Measurements from ENCODE around the gene INAFM1.
"Not testable (repeated sequence)": the region's sequence is repeated elsewhere in the genome, so short reads cannot be mapped to it uniquely, and the experiment has no call there.

The INAFM1 gene

DNA sequence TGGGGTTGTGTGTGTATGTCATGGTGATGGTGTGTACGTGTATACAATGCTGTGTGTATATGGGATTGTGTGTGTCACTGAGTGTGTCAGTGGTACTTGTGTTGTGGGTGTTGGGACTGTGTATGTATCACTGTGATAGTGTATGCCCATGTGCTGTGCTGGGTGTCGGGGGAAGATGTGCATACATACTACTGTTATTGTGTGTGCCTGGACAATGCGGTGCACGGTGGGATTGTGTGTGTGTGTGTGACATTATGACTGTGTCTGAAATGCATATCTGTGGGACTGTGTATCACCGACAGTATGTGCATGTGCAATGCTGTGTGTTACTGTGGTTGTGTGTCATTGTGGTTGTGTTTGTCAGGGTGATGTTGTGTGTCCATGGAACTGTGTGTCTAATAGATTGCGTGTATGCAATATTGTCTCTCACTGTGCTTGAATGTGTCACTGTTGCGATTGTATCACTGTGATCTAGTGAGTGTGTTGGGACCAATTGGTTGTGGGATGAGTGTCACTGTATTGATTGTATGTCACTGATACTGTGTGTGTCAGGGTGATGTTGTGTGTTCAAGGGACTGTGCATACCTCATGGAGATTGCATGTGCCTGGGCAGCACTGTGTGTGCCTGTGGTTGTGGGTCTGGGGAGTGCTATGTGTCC lies 32.6 kb upstream of the INAFM1 start:
- no peak for FAIRE-seq

DNA sequence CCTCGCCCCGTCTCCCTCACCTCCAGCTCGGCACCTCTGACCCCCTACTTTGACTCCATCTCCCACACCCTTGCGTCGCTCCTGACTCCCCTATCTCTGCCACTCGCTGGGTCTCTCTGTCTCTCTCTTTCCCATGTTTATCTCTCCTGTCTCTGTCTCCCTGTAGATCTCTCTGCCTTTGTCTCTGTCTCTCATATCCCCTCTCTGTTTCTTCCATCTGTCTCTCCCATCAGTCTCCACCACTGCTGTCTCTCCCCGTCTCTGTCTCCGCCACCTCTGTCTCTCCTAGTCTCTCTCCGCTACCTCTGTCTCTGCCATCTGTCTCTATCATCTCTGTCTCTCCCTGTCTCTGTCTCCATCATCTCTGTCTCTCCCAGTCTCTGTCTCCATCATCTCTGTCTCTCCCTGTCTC lies 31.3 kb upstream of the INAFM1 start:
- FAIRE-seq, result no peak

DNA sequence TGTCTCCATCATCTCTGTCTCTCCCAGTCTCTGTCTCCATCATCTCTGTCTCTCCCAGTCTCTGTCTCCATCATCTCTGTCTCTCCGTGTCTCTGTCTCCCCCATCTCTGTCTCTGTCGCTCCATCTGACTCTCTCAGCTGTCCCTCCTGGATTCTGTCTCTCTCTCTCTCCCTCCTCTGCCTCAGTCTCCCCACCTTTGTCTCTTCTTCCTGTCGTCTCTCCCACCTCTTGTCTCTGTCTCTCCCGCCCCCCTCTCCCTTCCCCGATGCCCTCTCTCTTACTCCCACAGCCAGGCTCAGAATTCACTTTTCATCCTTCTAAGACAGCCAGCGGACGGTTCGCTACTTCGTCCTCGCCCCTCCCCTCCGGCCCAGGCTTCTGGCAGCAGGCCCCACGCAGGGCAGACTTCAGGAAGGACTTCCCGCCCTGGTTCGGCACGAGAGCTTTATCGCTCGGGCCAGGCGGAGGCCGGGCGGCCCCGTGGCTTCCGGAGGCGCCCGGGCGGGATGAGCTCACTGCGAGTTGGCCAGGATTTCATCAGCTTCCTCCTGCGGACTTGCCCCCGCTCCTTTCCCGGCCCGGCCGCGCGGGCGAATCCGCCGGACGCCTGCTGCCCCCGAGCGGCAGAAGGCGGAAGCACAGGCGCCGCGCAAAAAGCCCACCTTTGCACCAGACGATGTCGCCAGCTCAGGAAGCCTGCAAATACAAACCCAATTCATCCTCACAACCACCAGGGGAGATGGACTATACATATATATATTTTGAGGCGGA lies 30.7 kb upstream of the INAFM1 start:
- FAIRE-seq, result no peak

- no peak for FAIRE-seq
These were observed 27.2 kb upstream of the INAFM1 start for GRCh38 chr19:47247308-47247990.

DNA sequence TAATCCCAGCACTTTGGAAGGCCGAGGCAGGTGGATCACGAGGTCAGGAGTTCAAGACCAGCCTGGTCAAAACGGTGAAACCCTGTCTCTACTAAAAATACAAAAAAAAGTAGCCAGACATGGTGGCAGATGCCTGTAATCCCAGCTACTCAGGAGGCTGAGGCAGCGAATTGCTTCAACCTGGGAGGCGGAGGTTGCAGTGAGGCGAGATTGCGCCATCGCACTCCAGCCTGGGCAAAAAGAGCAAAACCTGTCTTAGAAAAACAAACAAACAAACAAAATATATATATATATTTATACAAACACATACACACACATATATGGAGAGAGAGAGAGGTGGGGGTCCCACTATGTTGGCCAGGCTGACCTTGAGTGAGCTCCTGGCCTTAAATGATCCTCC lies 21.7 kb upstream of the INAFM1 start:
- FAIRE-seq, result not testable (repeated sequence)

- no peak for FAIRE-seq
These were observed 21.2 kb upstream of the INAFM1 start for GRCh38 chr19:47253467-47253881.

GRCh38 chr19:47253970-47254369 lies 20.7 kb upstream of the INAFM1 start:
- no peak for FAIRE-seq

DNA sequence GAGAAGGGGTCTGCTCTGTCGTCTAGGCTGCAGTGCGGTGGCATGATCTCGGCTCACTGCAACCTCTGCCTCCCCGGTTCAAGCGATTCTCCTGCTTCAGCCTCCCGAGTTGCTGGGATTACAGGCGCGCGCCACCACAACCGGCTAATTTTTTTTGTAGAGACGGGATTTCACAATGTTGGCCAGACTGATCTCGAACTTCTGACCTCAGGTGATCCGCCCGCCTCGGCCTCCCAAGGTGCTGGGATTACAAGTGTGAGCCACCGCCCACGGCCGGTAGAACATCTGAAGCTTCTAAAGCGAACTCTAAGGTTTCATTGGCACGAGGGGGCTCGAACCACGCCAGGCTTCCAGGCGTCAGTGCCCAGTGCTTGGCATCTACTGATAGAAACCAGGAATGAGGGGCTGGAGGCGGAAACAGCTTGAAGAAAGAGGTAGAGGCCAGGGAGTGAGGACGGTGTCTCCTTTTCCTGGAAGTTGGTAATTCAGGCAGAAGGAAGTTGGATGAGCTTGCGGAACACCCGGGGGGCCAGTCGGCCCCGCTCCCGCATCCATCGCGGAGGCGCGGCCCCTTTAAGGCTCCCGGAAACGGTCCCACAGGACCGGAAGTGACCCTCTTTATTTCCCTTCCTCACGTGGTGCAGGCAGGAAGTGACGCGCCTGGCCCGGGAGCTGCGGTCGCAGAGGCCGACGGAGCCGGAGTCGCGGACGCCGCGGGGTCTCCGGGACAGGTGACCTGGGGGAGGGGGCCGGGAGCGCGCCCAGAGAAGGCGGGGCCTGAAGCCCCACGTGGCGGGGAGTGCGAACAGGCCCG lies 18.6 kb upstream of the INAFM1 start, which contains the start of gene CCDC9:
Gene CCDC9, plus strand, starts transcription at position 647 of the 814 bp plus-strand sequence. CDS start 1,876 bp downstream, outside the sequence.
- peak; percentile 73 for FAIRE-seq

- peak; percentile 98 for FAIRE-seq
These were observed 17.8 kb upstream of the INAFM1 start for GRCh38 chr19:47256693-47257410.

GRCh38 chr19:47257411-47258169 lies 17.1 kb upstream of the INAFM1 start:
- FAIRE-seq, result no peak

GRCh38 chr19:47258434-47258833 lies 16.3 kb upstream of the INAFM1 start:
- FAIRE-seq, result no peak

DNA sequence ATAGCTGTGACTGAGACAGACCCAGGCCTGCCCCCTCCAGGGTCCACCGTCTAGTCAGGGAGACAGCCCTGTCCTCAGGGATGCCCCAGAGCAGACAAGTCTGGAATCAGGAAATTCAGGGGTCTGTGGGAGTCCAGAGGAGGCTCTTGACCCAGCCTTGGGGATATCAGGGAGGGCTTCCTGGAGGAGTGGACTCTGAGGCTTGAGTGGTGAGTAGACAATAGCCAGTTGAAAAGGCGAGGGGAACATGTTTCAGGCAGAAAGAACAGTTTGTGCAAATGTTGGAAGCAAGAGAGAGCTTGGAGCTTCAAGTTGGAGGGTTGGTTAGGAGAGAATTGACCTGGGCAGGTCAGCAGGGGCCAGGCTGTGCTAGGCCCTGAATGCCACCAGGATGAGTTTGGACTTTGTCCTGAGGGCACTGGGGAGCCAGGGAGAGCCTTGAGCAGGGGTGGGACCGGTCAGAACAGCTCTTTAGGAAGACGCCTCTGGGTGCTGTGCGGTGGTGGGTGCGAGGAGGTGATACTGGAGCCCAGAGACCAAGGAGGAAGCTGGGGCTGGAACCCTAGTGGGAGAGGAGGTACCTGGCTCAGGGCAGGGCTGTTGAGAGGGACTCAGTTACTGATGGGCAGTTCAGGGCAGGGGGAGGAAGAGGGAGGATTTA lies 15.7 kb upstream of the INAFM1 start:
- FAIRE-seq, result no peak

- no peak for FAIRE-seq
These were observed 14.2 kb upstream of the INAFM1 start for GRCh38 chr19:47260476-47260875.

DNA sequence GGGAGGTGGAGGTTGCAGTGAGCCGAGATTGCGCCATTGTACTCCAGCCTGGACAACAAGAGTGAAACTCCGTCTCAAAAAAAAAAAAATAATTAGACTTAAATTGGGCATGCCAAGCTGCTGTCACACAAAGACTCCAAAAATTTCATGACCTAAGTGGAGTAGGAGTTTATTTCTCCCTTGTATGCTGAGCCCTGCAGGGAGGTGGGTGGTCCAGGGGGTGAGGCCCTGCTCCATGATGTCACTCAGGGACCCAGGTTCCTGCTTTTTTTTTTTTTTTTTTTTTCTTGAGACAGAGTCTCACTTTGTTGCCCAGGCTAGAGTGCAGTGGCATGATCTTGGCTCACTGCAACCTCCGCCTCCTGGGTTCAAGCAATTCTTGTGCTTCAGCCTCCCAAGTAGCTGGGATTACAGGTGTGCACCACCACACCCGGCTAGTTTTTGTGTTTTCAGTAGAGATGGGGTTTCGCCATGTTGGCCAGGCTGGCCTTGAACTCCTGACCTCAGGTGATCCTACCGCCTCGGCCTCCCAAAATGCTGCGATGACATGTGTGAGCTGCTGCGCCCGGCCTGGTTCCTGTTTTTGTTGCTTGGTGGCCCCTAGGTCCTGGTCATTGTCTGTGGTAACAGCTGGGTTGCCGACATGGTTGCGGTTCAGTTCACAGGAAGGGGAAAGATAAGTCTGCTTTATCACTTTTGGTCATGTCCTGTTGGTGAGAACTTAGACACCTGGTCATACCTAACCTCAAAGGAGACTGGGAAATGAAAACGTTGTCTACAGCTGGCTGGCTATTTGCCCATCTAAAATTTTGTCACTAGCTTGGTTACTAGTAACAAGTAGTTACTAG lies 12.5 kb upstream of the INAFM1 start:
- FAIRE-seq, result not testable (repeated sequence)

GRCh38 chr19:47264629-47265028 lies 10.1 kb upstream of the INAFM1 start:
- no peak for FAIRE-seq

GRCh38 chr19:47266401-47266941 lies 8.2 kb upstream of the INAFM1 start:
- FAIRE-seq, result no peak

- no peak for FAIRE-seq
These were observed 7.3 kb upstream of the INAFM1 start for GRCh38 chr19:47267350-47267759.

DNA sequence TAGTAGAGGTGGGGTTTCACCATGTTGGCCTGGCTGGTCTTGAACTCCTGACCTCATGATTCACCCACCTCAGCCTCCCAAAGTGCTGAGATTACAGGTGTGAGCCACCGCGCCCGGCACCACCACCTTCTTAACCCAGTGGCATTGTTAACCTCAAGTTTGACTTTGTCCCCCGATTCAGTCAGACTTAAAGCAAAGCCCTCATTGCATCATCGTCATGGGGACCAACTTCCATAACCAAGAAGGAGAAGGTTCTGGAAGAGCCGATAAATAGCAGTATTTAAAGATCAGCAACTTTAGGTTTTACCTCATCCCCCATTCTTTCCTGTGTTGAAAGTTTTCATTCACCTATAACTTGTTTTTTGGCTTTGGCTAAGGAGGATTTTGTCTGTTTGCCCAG lies 6.7 kb upstream of the INAFM1 start:
- FAIRE-seq, result no peak

DNA sequence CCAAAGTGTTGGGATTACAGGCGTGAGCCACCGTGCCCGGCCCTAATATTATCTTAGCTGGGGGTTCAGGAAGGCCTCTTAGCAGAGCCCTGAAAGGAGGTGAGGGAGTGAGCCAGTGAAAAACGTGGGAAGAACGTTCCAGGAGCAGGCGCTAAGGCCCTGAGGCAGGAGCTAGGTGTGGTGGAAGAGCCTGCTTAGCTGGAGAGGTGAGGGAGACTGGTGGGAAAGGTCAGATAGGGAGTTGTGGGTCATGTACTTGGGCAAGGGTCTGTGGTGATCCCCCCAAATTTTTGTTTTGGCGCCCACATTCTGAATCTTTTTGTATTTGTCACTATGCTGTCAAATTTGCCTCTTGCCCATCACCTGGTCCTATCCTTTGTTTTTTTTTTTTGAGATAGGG lies 5.1 kb upstream of the INAFM1 start:
- FAIRE-seq, result no peak

DNA sequence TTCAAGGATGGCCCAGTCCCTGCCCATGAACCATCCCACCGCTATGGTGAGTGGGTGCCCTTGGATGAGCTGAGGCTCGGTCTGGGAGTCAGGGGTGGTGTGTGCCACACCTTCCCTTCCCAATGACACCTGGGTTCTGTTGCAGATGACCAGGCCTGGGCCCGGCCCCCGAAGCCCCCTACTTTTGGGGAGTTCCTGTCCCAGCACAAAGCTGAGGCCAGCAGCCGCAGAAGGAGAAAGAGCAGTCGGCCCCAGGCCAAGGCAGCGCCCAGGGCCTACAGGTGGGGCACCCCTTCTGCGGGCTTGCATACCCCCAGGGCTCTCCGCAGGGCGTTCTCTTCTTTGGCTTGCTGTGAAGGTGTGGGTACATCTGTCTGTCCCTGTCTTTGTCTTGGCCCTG lies 4.3 kb upstream of the INAFM1 start:
- FAIRE-seq, result no peak
